Measurements from ENCODE around the gene CREB3L1.
"Not testable (repeated sequence)": the region's sequence is repeated elsewhere in the genome, so short reads cannot be mapped to it uniquely, and the experiment has no call there.

Gene CREB3L1

GRCh38 chr11:46249103-46249937 lies 28.1 kb upstream of the CREB3L1 start:
- no peak for DNase-seq (ENCODE audit: low spot score)

DNA sequence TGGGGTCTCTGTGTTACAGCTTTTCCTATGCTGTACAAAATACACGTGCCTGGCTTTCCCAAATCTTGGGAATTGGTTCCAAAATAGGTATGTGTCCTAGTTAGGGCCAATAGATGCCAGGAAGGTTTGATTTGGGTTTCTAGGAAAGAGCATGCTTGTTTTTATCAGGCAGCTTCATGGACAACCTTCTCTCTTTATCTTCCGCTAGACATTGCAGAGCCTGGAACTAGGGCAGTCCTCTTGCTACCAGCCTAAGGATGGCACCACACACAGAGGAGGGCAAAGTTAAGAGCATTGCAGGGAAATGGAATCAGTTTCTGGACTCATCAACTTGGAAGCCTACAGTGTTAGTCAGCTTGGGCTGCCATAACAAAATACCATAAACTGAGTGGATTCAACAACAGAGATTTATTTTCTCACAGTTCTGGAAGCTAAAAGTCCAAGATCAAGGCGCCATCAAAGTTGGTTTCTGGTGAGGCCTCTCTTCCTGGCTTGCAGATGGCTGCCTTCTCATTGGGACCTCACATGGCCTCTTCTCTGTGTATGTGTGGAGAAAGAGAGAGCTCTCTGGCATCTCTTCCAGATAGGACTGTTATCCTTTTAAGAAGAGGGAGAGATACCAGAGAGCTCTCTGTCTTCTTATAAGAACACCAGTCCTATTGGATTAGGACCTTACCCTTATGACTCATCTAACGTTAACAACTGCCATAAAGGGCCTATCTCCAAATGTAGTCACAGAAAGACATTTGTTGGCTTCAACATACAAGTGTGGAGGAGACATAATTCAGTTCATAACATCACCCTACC lies 27.3 kb upstream of the CREB3L1 start:
- no peak for DNase-seq (ENCODE audit: low spot score)

DNA sequence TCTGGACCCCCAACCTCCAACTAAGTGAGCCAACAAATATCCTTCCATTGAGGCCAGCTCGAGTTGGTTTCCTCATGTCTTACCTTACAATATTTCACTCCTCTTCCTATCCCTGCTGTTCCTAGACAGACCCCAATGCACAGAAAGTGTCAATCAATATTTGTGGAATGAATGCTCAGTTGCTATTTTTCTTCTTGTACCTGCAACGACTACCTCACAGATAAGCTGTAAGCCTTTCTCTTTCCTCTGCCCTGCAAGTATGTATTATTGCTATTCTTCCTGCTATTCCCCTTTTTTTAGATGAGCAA lies 26.8 kb upstream of the CREB3L1 start:
- no peak for DNase-seq (ENCODE audit: low spot score)

- DNase-seq (ENCODE audit: low spot score): no peak
These were observed 25.5 kb upstream of the CREB3L1 start for GRCh38 chr11:46251954-46252353.

GRCh38 chr11:46252373-46252914 lies 25.0 kb upstream of the CREB3L1 start:
- DNase-seq (ENCODE audit: low spot score): no peak

DNA sequence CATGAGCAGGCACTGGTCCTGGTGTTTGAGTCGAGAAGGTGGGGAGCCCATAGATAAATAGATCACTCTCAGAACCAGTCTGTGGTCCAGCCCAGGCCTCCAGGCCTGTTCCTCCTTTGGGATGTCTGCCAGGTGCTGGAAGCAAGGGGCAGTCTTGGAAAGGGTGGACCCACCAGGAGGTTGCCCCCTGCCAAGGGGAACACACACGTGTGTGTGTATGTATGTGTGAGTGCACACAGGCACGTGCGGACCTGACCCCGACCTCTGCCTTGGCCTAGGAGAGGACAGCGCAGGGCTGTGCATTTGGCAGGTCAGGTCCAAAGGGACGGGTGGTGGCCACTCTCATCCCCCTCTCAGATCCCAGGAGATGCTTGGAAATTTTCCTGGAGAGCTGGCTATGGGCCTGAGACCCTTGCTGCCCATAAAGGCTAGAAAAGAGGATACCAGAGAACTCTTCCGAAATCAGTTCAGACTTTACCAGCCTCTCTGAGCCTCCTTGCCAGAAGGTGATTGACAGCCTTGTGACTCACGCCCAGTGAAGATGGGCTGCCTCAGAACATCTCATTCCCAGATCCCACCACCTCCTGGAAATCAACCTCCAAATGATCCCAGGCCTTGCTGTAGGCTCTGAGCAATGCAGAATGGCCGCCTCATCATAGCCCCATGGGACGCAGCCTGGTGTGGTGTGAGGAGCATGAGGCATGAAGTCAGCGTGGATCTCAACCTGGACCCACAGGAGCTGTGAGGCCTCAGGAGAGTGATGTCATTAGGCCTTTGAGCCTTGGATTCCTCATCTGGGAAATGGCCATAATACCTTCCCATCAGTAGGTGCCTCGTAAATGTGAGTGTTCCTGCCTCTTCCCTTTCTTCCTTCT lies 24.0 kb upstream of the CREB3L1 start:
- no peak for DNase-seq (ENCODE audit: low spot score)

- no peak for DNase-seq (ENCODE audit: low spot score)
These were observed 23.4 kb upstream of the CREB3L1 start for GRCh38 chr11:46254133-46254491.

DNA sequence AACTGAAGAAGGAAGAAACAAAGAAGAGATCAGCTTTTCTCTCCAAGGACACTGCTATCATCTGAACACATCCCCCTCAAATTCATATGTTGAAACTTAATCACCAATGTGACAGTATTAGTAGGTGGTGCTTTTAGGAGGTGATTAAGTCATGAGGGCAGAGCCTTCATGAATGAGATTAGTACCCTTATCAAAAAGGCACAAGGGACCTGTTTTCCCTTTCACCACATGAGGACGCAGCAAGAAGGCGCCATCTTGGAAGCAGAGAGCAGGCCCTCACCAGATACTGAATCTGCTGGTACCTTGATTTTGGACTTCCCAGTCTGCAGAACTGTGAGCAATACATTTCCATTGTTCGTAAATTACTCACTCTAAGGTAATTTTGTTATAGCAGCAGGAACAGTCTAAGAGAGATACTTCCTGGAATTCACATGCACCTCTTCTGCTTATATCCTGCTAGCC lies 20.9 kb upstream of the CREB3L1 start:
- no peak for DNase-seq (ENCODE audit: low spot score)

DNA sequence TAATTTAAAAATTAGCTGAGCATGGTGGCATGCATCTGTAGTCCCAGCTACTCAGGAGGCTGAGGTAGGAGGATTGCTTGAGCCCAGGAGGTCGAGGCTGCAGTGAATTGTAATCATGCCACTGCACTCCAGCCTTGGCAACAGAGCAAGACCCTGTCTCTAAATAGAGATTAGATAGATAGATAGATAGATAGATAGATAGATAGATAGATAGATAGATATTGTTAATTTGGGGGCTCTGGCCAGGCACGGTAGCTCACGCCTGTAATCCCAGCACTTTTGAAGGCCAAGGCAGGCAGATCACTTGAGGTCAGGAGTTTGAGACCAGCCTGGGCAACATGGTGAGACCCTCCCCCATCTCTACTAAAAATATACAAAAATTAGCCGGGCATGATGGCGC lies 18.1 kb upstream of the CREB3L1 start:
- DNase-seq (ENCODE audit: low spot score): not testable (repeated sequence)

GRCh38 chr11:46259971-46260560 lies 17.4 kb upstream of the CREB3L1 start:
- no peak for DNase-seq (ENCODE audit: low spot score)

DNA sequence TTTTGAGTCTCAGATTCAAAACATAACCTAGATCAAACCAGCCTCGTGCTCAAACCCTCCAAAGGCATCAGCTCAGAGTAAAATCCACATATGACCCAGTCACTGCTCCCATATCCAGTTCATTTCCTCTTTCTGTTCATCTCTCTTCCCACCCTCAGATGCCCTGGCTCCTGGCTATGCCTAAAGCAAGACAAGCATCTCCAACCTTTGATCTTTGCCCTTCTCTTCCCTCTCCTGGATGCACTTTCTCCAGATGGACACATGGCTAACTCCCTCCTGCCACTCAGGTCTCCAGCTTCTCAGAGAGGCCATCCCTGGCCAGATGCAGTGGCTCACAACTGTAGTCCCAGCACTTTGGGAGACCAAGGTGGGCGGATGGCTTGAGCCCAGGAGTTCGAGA lies 14.3 kb upstream of the CREB3L1 start:
- no peak for DNase-seq (ENCODE audit: low spot score)

DNA sequence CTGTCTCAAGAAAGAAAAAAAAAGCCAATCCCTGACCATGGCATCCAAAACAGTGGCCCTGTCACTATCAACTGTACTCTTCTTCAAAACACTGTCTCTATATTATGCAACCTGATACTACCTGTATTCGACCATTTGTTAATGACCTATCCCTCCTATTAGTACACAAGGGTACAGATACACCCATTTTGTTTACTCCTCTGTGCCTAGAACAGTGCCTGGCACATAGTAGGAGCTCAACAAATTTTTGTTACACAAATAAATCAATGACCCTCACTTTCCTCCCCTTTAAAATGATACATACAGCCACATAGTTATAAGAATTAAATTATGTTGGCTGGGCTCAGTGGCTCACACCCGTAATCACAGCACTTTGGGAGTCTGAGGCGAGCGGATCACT lies 13.4 kb upstream of the CREB3L1 start:
- no peak for DNase-seq (ENCODE audit: low spot score)

DNA sequence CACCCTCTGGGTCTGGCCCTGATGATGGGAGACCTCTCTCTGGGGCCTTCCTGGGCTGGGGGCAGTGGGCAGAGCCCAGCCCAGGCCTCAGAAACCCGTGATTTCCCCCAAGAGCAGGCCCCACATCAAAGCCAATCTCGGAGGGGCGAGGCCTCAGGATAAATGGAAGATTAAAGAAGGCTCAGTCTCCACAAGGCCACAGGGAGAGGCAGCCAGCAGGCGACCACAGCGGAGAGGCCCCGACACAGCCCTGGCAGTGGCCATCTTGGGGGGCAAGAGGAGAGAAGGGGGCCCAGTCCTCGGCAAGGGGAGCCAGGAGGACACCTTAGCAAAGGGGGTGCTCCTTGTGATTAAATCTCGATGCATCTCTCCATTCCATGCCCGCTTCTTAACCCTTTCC lies 12.5 kb upstream of the CREB3L1 start:
- no peak for DNase-seq (ENCODE audit: low spot score)

GRCh38 chr11:46265764-46266163 lies 11.7 kb upstream of the CREB3L1 start:
- DNase-seq (ENCODE audit: low spot score): no peak

DNA sequence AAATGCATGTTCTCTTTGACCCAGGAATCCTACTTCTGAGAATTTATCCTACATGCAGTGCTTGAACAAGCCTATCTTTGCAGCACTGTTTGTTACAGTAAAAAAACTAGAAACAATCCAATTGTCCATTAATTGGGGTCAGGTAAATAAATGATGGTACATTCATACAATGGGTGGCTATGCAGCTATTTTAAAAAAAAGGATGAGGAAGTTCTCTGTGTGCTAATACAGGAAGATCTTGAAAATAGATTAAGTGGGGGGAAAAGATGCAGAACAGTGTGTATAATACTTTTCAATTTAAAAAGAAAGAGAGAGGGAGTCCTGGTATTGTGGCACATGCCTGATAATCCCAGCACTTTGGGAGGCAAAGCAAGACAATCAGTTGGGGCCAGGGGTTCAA lies 9.5 kb upstream of the CREB3L1 start:
- DNase-seq (ENCODE audit: low spot score): no peak

DNA sequence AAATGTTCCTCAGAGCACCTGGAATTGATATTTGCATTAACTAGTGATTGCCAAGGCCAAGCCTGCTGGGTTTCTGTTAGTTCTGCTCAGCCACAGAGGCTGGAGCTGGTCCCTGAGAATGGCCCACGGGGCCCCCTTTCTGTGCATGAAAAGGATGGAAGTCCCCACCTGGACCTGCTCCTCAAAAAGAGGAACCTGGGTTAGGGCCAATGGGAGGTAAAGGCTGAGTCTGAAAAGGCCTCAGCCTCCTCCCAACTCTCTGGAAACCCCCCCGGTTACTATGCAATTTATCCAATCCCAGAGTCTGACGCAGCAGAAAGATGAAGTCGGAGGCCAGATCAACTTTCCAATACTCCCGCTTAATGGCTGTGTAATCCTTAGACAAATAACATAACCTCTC lies 6.8 kb upstream of the CREB3L1 start:
- no peak for DNase-seq (ENCODE audit: low spot score)

GRCh38 chr11:46271407-46271806 lies 6.1 kb upstream of the CREB3L1 start:
- DNase-seq (ENCODE audit: low spot score): no peak

- DNase-seq (ENCODE audit: low spot score): no peak
These were observed 5.3 kb upstream of the CREB3L1 start for GRCh38 chr11:46271875-46272815.

- DNase-seq (ENCODE audit: low spot score): no peak
These were observed 4.5 kb upstream of the CREB3L1 start for GRCh38 chr11:46272816-46273427.

DNA sequence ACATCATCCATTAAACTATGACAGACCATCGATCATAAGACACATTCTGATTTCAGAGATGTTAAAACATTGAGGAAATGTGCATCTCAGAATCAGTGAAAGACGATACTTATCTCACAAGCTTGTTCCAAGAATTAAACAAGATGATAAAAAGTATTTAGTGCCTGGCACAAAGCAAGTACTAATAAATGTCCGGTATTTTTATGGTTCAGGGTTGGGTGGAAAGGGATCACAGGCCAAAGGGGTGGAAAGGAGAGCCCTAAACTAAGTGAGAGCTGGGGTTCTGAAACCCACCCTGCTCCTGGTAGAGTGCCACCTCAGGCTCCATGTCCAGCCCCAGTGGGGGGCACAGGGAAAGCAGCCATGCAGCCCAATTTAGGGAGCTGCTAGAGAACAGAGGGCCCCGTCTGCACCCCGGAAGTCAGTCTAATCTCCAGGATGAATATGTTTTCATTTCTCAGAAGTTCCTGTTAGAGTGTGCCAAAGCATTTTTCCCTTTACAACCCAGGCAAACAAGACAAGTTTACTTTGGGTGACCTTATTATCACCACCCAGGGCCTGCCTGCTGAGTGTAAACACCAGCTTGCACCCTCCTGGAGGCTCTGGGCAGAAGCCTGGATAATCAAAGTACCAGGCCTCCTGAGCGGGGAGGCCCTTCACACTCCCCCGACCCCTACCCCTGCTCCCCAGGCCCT lies 3.8 kb upstream of the CREB3L1 start:
- DNase-seq (ENCODE audit: low spot score): no peak
